MM.1S (cell line): ENCODE results near the gene EFNB1.

ENCODE experiments used
- EZH2 ChIP-seq: fragments of 300-600 bp; sonication (generic); optimal IDR thresholded peaks from 2 replicates; pipeline ENCODE3; 2017; ENCODE audit warnings: low read depth, mild to moderate bottlenecking, antibody characterized with exemption, low read length, mixed read lengths
- EZH2phosphoT487 ChIP-seq: fragments of 300-600 bp; sonication (generic); IDR thresholded peaks from 2 replicates; pipeline ENCODE4 v1.6.1; 2018; ENCODE audit warnings: antibody characterized with exemption, low read length
- TF ChIP-seq, protein P1 (sequence below): fragments of 300-600 bp; sonication (generic); IDR thresholded peaks from 2 replicates; pipeline ENCODE4 v1.5.1; 2016; ENCODE audit warnings: antibody characterized with exemption, low read length, mixed read lengths

GRCh38 chrX:68837119-68837518 is 8.3 kb downstream of the EFNB1 start:
- TF ChIP-seq, protein P1, sequence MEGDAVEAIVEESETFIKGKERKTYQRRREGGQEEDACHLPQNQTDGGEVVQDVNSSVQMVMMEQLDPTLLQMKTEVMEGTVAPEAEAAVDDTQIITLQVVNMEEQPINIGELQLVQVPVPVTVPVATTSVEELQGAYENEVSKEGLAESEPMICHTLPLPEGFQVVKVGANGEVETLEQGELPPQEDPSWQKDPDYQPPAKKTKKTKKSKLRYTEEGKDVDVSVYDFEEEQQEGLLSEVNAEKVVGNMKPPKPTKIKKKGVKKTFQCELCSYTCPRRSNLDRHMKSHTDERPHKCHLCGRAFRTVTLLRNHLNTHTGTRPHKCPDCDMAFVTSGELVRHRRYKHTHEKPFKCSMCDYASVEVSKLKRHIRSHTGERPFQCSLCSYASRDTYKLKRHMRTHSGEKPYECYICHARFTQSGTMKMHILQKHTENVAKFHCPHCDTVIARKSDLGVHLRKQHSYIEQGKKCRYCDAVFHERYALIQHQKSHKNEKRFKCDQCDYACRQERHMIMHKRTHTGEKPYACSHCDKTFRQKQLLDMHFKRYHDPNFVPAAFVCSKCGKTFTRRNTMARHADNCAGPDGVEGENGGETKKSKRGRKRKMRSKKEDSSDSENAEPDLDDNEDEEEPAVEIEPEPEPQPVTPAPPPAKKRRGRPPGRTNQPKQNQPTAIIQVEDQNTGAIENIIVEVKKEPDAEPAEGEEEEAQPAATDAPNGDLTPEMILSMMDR: no peak
- TF ChIP-seq EZH2phosphoT487 (no peak), EZH2 (no peak)
